Caki2 (cell line): ENCODE results near the gene F12. TPM values are rescaled to one million over a fixed set of nuclear protein-coding genes. Genes with fewer than 3 reads are reported as not detected.
A peak's percentile ranks its signal among the peaks of the same experiment; 100 is the strongest.
"Not testable (repeated sequence)": the region's sequence is repeated elsewhere in the genome, so short reads cannot be mapped to it uniquely, and the experiment has no call there.

Experiments
- DNase-seq: peaks from one replicate; pipeline ENCODE4 v3.0.0-alpha.2; 2015; ENCODE audit warnings: low read depth
- in situ Hi-C: cut with HindIII; loops from 2 replicates; pipeline ENCODE4 v1.10.0; 2016; ENCODE audit warnings: low sequenced_read_pairs, low pct_unique_long_range_greater_than_20kb, mixed read lengths
- total RNA-seq: library from RNA; depleted of rRNA; stranded (reverse); fragments of >200 nt; shearing (Covaris generic); gene quantifications from 2 replicates; pipeline ENCODE4 v1.2.3, GENCODE V29; 2014; ENCODE audit warnings: low replicate concordance

The F12 gene
- total RNA-seq, 1 experiment from 2014 or later: 39.4 TPM

DNA sequence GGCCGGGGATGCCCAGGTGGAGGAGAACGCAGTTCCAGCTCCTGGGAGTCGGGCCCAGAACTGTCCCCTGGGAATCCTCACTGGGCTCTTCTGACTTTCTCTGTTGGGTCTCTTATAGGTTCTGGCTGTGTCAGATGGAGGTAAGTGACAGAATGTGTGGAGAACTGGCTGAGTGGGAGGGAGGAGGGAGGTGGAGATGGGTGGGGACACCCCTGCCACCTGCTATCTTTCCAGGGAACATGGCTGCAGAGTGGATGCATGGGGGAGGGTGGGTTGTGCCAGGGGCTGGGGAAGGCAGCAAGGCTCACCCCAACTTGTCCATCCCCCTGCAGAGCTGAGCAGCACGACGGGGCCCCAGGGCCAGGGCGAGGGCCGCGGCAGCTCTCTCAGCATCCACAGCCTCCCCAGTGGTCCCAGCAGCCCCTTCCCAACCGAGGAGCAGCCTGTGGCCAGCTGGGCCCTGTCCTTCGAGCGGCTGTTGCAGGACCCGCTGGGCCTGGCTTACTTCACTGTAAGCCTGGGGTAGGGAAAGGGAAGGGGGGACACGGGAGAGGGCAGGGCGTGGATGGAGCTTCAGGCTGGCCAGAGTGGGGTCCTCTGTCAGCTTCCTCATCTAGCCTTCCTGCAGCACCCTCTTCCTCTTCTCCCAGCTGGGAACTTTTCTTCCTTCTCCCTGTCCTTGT lies 43.4 kb downstream of the F12 start:
- in situ Hi-C loops: no loop called here
- DNase-seq: no peak

DNA sequence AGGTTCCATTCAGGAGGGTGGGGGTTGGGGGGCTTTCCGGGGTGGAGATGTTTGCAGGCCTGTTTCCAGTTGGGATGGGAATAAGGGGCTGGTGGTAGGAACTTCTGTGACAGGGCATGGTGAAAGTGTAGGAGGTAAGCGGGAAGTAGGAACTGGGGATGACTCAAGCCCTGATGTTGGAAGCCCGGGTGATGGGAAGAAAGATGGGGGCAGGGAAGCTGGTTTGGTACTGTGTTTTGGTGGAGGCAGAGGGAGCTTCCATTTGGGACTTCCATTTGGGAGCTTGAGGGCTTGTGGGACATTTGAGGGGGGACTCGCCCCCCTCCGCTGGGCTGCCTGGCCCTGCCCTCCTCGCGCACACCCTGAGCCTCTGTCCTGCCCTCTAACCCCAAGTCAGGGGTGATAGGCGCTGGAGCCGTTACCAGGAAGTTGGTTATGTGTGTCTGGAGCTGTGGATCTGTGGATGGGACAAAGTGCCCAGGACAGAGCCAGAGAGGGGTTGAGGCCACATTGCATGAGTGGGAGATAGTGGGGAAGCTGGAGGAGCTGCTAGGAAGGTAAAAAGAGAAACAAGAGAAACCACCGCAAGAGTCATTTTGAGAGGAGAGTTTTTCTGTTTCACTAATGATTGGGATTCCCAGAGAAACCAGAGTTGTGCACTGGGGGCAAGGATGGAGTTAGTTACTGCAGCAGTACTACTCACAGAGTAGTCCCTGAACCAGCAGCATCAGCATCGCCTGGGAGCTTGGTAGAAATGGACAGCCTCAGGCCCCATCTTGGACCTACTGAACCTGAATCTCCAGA lies 45.0 kb downstream of the F12 start:
- no peak for DNase-seq

DNA sequence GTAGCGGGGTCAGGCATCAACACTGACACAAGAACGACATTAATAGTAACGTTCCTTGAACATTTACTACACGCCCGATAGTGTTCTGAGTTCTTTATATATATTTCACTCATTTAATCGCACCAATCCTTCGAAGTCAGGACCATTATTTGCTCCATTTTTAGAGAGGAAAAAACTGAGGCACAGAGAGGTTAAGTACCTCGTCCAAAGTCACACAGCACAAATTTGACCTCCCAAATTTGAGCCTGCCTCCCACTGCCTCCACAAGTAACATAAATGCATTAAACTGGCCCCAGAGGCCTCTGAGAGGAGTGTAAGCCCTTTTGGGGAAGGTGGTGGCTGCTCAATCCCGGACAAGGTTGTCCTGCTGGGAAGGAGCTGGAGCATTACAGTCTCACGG lies 45.8 kb downstream of the F12 start:
- in situ Hi-C loops: no loop called here
- DNase-seq: no peak

More for the DNA sequence above, 45.0 kb downstream of the F12 start:
- in situ Hi-C loops: no loop called here

DNA sequence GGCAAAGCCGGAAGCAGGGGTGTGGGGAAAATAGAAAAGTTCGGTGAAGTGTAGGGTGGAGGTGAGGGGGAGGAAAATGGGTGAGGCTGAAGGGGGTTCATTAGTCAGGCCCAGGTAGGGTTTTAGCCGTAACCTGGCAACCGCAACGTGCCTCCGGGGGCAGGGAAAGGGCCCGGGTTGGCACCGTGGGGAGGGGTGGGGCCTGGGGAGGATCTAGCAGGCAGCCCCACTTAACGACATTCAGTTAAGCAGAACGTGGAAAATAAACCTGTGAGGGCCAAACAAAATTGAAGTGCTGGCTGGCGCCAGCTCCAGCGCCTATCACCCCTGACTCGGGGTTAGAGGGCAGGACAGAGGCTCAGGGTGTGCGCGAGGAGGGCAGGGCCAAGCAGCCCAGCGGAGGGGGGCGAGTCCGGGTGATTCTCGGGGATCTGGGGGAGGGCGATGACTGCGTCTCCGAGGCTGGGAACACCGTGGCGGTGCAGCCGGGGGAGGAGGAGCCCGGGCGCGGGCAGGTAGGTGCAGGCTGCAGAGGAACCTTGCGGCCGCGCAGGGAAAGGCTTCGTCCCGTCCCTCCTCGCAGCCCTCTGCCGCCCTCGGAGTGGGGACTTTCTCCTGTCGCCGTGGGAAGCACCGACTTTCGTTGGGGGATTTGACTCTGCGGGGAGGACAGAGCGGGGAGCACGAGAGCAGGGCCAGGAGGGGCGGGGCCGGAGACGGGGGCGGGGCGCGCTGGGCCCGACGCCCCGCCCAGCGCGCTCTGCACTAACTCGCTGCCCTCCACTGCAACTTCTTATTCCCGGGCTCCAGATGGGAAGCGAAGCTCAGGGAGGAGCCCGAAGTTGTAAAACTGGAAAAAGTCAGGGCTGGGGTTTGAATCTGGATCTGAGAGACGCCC lies 46.5 kb downstream of the F12 start:
- DNase-seq: peak; percentile 63
- in situ Hi-C loops: no loop called here

DNA sequence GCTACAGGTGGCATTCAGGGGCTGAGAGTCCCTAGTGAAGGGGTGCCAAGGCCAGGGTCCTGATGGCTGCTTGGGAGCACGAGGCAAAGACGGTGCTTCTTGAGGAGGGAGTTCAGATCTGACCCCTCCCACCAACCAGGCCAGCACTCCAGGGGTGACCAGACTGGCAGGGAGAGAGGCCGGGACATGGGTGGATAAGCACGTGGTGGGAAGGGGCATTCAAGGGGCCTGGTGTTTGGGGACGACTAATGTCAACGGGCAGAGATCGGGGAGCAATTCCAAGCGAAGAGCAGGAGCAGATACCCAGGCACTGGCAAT lies 47.1 kb downstream of the F12 start:
- in situ Hi-C loops: no loop called here
- no peak for DNase-seq

DNA sequence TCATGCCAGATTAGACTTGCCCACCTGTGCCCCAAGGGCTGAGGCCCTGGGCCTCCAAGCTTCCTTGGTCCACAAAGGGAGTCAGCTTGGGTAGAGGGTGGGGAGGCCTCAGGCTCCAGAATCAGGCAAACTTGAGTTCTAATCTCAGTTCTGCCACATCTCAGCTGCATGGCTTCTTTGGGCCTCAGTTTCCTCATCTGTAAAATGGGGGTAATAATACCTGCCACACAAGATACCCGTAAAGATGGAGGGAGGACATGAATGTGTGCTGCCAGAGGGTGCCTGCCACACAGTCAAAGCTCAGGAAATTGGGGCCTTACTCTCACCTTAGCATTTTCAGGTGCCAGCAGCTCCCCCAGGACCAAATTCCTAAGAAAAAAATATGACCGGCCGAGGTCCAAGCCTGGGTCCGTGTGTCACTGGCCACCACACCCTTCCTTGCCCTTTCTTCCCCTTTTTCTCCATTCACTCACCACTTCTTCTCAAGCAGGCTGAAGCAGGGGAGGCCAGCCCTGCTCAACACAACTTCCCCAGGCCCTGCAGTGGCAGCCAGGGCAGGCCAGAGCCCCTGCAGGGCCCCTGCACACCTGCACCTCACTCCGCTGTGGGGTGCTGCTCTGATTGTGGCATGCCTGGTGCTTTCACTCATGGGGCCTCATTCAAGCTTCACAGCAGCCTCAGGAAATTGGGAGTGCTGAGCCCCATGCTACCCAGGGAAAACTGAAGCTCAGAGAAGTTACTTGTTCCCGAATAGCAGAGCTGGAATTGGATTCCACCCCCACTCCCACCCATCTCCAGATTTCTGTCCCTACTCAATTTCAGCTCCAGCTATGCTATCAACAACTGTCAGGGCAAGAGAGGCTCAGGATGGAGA lies 47.7 kb downstream of the F12 start:
- in situ Hi-C loops: no loop called here

DNA sequence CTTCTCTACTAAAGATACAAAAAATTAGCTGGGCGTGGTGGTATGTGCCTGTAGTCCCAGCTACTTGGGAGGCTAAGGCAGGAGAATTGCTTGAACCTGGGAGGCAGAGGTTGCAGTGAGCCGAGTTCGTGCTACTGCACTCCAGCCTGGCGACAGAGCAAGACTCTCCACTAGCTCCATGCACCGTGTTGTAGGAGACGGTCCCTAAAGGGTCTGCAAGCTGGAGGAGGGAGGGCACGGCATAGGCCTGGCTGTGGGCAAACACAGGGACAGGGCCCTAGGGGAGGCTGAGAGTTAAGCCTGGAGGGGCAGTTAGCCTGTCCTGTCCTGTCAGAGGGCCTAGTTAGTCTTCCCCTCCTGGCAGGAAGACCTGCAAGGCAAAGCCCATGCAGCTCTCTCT lies 48.6 kb downstream of the F12 start:
- in situ Hi-C loops, DNase-seq: not testable (repeated sequence)

More for the DNA sequence above, 47.7 kb downstream of the F12 start:
- DNase-seq: no peak

DNA sequence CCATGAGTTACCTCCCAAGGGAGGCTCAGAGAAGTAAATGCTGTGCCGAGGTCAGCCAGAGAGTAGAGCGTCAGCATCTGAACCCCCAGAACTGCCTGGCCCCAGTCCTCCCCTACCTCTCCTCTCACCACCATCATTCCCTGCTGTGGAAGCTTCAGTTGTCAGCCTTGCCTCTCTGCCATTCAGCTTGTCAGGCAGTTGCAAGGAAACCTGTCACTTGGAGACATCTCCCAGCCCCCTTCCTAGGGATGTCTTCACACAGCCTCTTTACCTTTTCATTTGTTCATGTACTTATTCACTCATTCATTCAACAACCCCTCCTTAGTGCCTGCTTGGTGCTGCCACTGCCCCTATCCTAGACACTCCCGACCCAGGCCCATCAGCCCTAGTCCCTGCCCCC lies 49.5 kb downstream of the F12 start:
- in situ Hi-C loops: no loop called here
- DNase-seq: no peak

DNA sequence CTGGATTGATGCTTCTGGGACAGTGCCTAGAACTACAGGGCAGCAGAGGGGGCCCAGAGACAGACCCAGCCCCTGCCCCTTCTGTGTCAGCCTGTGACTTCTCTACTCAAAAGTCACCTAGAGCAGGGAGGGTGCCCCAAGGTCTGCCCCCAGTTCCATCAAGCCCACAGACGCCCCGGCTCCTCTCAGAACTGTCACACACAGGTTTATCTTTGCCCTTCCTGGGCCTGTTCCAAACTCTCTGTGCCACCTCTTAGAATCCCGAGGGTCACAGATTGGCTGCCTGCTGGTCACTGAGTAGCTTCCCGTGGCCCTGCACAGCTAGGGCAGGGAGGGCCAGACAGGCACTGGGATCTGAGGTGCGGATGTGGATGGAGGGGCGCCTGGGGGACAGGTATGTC lies 49.9 kb downstream of the F12 start:
- DNase-seq: no peak
- in situ Hi-C loops: no loop called here

DNA sequence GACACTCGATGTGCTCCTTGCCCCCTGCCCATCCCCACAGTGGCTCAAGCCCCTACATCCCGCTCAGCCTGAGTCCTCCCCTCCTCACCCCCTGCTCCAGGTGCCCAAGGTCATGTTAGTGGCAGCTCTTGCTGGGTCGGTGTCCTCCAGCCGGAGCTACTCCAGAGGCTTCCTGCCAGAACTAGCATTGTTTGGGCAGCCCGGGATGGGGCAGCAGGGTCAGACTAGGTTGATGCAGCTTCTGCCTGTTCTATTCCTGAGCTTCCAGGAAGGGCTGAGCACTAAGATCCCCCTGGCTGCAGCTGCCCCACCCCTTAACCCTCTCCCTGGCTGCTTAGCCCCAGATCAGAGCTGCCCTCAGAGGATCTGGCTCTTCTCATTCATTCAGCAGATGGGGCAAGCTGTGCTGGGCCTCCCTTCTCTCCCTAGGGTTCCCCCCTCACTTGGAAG lies 51.0 kb downstream of the F12 start:
- in situ Hi-C loops: no loop called here
- DNase-seq: no peak

DNA sequence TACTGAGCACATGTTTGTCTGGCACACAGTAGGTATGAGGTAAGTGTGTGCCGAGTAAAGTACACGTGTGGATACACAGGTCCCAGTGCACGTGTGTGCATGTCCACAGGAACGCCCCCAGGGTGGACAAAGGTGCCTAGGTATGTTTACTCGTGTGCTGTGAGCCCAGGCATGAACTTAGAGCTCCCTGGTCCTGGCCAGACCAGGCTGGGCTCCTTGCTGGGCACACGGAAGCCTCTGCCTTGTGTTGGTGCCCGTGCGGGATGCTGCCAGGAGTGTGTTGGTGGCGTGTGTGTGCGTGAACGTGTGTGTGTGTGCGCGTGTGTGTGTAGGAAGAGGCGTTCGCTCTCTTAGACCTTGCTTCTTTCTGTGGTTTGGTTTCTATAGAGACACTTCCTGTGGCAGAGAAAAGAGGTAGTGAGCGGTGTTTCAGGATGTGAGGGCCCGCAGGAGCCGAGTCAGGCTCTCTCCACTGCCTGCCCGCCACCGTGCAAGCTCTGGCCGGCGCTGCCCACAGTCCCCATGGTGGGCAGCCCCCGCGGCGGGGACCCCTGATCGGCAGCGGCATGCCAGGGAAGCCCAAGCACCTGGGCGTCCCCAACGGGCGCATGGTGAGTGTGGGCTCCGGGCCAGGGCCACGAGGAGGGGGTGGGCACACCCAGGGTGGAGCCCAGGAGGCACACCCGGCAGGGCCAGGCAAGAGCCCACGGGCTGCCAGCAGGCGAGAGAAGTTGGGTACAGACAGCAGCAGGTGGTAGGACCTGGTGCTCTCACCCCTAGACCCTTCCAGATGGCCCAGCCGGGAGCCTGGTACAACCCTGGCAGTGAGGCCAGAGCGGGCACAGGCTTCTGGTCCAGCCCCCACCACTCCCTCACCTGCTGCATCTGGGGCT lies 51.7 kb downstream of the F12 start, which contains the start of gene RGS14:
Gene RGS14 (plus strand): TSS at position 466 of the 893 bp plus-strand sequence. CDS start 101 bp downstream, at position 567.
- DNase-seq: no peak
- in situ Hi-C loops: no loop called here

DNA sequence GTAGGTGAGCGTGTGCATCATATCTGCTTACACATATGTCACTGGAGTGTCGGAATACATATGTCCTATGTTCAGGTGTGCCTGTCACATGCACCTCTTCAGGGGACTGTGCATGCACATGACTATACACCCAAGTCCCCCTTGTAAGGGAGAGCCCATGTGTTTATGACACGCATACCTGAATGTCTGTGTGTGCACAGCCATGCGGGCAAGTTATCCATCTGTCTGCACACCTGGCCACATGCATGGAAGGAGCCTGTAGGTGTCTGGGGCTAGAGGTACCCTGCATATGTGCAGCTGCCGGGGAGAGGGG lies 52.3 kb downstream of the F12 start:
- in situ Hi-C loops: no loop called here

DNA sequence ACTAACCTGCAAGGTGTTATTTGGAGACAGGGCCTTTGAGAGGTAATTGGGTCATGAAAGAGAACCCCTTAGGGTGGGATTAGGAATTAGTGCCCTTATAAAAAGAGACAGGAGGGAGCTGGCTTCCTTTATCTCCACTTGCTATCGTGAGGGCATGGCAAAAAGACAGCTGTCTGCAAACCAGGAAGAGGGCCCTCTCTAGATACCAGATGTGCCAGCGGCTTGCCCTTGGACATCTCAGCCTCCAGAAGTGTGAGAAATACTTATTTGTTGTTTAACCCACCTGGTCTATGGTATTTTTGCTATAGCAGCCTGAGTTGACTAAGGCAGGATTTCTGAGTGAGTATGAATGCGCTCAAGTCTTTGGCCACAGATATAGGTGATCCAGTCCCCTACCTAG lies 52.6 kb downstream of the F12 start:
- no peak for DNase-seq

More for the DNA sequence above, 52.3 kb downstream of the F12 start:
- DNase-seq: no peak

DNA sequence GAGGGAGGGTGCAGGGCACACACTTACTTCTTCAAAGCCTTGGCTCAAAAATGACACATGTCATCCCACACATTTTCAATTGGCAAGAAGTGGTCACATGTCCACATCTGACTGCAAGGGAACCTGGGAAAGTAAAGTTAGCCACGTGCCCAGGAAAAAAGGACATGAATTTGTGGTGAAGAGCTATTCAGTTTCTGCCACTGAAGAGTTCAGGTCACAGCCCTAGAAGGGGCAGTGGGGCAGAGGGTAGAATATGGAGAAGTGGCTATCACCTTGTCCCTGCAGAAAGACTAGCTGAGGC lies 53.5 kb downstream of the F12 start:
- in situ Hi-C loops: no loop called here
- no peak for DNase-seq

More for the DNA sequence above, 52.6 kb downstream of the F12 start:
- in situ Hi-C loops: no loop called here

DNA sequence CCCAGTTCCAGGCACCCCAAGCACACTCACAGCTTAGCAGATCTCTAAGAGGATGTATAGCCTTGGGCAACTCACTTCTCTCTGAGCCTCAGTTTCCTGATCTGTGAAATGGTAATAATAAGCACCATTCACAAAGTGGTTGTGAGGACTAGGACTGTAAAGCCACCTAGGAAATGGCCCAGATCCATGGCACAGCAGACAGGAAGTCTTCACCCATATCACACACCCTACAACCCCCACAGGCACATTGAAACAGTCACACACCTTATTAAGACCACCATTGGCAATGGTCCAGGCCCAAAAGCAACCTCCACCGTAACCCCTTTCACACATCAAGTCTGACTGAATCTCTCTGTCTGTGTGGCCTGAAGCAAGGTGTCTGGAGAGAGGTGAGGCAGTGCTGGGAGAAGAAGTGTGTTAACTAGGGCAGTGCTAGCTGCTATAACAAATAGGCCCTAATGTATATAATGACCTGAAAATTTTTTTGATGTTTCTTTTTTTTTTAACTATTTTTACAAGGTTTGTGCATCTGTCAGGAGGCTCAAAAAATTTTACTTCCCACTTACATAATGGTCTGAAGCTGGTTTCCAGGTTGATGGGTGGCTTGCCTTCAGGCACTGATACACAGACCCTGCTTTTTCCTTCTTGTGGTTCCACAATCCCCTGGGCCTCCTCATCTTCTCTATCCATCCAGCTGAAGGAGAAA lies 54.0 kb downstream of the F12 start:
- DNase-seq: no peak
- in situ Hi-C loops: no loop called here

DNA sequence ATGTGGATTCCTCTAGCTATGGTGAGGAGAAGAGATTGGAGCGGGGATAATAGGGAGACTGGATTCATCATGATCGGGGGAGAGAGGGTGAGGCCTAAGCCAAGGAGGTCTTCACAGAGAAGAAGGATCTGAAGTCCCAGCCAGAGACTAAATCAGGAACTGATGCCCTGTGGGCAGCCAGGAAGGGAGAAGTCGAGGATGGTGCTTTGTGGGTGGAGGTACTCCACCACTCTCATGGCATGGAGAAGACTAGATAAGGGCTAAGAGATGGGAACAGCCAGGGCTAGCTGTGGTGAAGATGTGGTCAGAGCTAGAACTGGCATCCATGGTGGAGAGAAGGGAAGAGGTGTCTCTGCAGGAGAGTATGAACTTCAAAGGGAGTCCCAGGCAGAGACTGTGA lies 54.7 kb downstream of the F12 start:
- DNase-seq: no peak
- in situ Hi-C loops: no loop called here

DNA sequence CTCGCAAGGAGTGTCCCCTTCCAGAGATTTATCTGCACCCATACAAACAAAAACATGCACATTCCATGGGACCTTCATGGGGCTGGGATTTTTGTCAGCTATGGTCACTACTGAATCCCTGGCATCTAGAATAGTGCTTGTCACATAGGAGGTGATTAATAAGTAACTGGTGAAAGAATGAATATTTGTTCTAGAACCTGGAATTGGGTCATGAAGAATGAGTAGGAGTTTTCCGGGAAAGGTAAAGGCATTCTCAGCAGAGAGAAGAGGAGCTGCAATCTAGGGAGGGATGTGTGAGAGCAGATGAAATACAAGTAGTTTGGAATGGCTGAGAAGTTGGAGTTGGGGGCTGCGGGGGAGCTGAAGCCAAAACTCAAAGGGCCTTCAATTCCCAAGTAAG lies 55.1 kb downstream of the F12 start:
- in situ Hi-C loops: no loop called here
- DNase-seq: peak; percentile 33
